Left renal cortex interstitium (tissue), 4 donors: ENCODE results near the gene ZNF844. TPM values are rescaled to one million over a fixed set of nuclear protein-coding genes. Genes with fewer than 3 reads are reported as not detected.
"Not testable (repeated sequence)": the region's sequence is repeated elsewhere in the genome, so short reads cannot be mapped to it uniquely, and the experiment has no call there.

Experiments used
- DNase-seq, 4 donors: peaks; one replicate each; pipeline ENCODE4 v3.0.0-alpha.2; 2013; ENCODE audit warnings: low read depth in 4 of 4, low spot score in 2 of 4, missing footprints in 1 of 4
- polyA plus RNA-seq, 4 donors: library from polyadenylated mRNA; unstranded; fragments of 120-200 nt; gene quantifications; one replicate each; pipeline ENCODE4 v1.2.1, GENCODE V29; 2013; ENCODE audit not compliant: insufficient read length in 4 of 4

ZNF844 gene
- polyA plus RNA-seq, 4 donors, result 23.3 to 35.3 (median 30.1) TPM

DNA sequence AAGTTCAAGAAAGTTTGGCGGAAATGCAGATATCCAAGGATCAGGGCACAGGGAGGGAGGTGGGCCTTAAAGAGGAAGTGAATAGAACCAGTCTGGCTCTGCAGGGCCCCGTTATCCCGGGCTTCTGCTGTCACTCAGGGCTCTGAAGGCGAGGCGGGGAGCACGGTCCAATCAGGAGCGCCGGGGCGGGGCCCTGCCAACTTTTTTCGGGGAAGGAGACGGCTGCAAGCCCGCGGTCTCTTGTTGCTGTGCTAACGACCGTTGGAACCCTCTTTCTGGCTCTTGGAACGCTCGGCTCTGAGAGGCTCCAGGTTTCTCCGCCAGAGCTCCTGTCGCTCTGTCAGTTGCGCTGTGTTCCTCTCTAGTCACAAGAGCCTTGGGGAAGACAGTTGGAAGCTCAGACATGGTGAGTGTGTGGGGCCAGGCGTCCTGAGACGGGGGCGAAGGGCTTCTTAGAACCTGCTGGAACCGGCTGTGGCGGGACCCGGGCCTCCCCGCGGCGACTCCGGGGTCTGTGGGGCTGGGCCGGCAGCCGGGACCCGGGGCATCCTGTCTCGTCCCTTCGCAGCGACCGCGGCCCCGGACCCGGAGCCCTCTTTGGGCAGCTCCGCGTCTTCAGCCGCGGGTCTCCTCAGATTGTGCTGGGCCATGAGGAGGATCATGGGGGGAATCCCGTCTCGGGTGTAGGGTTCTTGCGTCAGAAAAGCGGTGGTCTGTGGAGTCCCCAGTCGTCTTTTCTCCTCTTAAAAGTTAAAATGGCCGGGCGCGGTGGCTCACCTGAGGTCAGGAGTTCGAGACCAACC is 27.7 kb downstream of the ZNF844 start:
- peak; percentile 76 to 85 (median 84) for DNase-seq

- no peak for DNase-seq
Observed at GRCh38 chr19:12092956-12093355, 28.4 kb downstream of the ZNF844 start.

DNA sequence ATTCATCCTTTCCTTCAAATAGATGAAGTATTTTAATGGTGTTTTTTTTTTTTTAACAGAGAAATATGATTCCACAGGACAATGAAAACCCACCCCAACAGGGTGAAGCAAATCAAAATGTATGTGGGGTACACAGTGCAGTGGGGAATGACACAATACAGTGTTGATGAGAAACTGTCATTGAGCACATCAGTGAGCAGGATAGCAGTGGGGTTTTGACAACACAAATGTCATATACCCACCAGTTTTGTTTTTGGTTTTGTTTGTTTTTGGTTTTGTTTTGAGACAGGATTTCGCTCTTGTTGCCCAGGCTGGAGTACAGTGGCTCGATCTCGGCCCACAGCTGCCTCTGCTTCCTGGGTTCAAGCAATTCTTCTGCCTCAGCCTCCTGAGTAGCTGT is 29.2 kb downstream of the ZNF844 start:
- no peak for DNase-seq

DNA sequence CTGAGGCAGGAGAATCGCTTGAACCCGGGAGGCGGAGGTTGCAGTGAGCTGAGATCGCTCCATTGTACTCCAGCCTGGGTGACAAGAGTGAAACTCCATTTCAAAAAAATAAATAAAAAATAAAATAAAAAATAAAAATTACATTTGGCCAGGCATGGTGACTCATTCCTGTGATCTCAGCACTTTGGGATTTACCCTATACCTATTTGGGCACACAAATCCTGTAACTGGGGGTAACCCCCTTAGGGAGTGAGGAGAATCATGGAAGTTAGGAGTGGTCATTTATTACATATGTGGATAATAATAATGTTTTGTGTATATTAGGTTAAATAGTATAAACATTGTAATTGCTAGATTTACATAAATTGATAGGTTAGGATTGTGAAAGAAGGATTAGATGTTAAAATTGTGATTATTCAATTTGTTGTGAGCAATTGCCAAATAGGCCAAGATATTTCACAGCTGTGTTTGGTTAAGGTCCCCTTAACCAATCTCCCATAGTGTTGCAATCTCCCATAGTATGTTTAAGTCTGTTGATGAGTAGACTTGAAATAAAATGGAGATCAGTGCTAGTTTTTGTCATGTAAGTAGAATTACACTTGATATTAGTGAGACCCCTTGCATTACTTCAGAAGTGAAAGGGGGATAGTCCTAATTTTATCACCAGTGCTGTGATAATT is 30.7 kb downstream of the ZNF844 start:
- DNase-seq, result no peak

DNA sequence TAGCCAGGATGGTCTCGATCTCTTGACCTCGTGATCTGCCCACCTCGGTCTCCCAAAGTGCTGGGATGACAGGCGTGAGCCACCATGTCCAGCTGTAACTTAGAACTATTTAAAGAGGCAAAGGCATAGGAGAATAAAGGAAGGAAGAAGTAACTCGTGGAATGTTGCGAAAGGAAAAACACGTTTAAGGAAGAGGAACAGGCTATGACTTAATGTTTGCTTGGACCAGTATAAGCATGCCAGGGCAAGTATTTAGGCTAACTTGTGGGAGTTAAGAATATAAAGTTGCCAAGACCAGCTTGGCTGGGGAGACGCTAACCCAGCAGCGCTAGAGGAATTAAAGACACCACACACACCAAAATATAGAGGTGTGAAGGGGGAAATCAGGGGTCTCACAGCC is 33.5 kb downstream of the ZNF844 start:
- no peak for DNase-seq

DNA sequence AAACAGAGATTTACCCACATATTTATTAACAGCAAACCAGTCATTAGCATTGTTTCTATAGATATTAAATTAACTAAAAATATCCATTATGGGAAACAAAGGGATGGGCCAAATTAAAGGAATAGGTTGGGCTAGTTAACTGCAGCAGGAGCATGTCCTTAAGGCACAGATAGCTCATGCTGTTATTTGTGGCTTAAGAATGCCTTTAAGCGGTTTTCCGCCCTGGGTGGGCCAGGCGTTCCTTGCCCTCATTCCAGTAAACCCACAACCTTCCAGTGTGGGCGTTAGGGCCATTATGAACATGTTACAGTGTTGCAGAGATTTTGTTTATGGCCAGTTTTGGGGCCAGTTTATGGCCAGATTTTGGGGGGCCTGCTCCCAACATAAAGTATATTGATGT is 39.4 kb downstream of the ZNF844 start:
- DNase-seq, result not testable (repeated sequence)

GRCh38 chr19:12111176-12111575 is 46.6 kb downstream of the ZNF844 start:
- DNase-seq, result no peak

DNA sequence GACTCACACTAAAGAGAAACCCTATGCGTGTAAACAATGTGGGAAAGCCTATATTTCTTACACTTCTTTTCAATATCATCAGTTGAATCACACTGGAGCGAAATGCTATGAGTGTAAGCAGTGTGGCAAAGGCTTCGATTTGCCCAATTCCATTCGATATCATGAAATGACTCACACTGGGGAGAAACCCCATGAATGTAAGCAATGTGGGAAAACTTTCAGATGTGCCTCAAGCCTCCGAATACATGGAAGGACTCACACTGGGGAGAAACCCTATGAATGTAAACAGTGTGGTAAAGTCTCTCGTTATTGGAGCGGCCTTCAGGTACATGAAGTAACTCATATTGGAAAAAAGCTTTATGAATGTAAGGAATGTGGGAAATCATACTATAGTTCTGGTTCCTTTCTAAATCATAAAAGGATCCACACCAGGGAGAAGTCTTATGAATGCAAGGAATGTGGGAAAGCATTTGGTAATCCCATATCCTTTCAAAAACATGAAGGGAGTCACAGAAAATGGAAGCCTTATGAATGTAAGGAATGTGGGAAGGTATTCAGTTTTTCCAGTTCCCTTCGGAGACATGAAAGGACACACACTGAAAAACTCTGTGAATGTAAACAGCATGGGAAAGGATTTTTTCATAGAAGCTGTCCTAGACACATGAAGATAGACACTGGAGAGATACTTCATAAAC is 47.6 kb downstream of the ZNF844 start:
- no peak for DNase-seq

DNA sequence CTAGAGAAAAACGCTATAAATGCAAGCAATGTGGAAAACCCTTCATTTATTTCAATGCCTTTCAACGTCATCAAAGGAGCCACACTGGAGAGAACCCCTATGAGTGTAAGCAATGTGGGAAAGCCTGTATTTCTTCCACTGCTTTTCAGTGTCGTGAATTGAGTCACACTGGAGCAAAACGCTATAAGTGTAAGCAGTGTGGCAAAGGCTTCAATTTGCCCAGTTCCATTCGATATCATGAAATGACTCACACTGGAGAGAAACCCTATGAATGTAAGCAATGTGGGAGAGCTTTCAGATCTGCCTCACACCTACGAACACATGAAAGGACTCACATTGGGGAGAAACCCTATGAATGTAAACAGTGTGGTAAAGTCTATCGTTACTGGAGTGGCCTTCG is 48.2 kb downstream of the ZNF844 start:
- DNase-seq, result no peak

GRCh38 chr19:12113121-12113520 is 48.6 kb downstream of the ZNF844 start:
- DNase-seq, result no peak

DNA sequence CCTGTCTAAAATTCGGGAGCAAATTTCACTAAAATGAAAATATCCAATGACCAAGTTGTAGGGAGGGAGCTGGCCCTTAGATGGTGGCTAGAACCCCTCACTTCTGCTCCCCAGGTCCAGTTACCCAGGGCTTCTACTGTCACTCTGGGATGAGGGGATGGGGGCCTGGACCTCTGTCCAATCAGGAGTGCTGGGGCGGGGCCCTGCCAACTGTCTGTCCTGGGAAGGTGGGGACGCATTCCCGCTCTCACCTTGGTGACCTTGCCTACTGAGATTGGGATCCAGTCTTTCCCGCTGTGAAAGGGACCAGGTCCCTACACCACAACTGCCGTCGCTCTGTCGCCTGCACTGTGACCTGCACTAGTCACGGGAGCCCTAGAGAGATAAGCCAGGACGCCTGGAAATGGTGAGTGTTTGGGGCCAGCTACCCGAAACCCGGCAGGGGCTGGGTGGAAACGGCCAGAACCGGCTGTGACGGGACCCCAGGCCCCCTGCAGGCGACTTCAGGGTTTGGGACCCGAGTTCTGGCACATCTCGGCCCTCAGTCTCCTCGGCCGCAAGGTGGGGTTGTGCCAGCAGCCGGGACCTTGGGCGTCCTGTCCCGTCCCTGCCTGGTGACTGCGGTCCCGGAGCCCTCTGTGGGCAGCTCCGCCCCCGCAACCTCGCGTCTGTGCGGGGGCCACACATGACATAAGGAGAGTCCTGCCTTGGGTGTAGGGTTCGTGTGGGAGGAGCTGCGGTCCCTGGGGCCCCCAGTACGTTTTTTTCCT is 52.9 kb downstream of the ZNF844 start:
- no peak for DNase-seq

GRCh38 chr19:12126707-12127106 is 62.2 kb downstream of the ZNF844 start:
- no peak for DNase-seq

Other genes with a start within 250 kb of the ZNF844 start
- gene ZNF439, start 216.0 kb upstream of the ZNF844 start, polyA plus RNA-seq, result 10 to 100 TPM; 17.0 to 30.8 (median 21.4) TPM
- 10 to 100 TPM; 14.1 to 32.2 (median 20.0) TPM for gene ZNF69, start 176.9 kb upstream of the ZNF844 start, polyA plus RNA-seq
- 10 to 100 TPM; 12.5 to 29.1 (median 17.5) TPM for gene ZNF700, start 139.6 kb upstream of the ZNF844 start, polyA plus RNA-seq
- 10 to 100 TPM in 1 of 4 donors, 1 to 10 TPM in 3; 7.4 to 12.5 (median 8.3) TPM for gene ZNF763, start 99.7 kb upstream of the ZNF844 start, polyA plus RNA-seq
- gene ZNF433, start 29.1 kb upstream of the ZNF844 start, polyA plus RNA-seq, result 10 to 100 TPM; 13.8 to 25.6 (median 16.6) TPM
- gene ZNF878, start 11.8 kb upstream of the ZNF844 start, polyA plus RNA-seq, result 1 to 10 TPM; 1.3 to 2.4 (median 2.0) TPM
- gene ZNF20, start 75.6 kb downstream of the ZNF844 start, polyA plus RNA-seq, result 1 to 10 TPM; 3.3 to 9.9 (median 8.5) TPM
- gene ZNF625, start 92.0 kb downstream of the ZNF844 start, polyA plus RNA-seq, result 10 to 100 TPM; 10.4 to 27.3 (median 16.0) TPM
- gene ZNF136, start 98.4 kb downstream of the ZNF844 start, polyA plus RNA-seq, result 10 to 100 TPM; 15.8 to 18.8 (median 18.0) TPM
- 10 to 100 TPM; 47.3 to 60.3 (median 50.6) TPM for gene ZNF44, start 230.2 kb downstream of the ZNF844 start, polyA plus RNA-seq